Measurements from ENCODE around the gene ARHGAP36.

DNA sequence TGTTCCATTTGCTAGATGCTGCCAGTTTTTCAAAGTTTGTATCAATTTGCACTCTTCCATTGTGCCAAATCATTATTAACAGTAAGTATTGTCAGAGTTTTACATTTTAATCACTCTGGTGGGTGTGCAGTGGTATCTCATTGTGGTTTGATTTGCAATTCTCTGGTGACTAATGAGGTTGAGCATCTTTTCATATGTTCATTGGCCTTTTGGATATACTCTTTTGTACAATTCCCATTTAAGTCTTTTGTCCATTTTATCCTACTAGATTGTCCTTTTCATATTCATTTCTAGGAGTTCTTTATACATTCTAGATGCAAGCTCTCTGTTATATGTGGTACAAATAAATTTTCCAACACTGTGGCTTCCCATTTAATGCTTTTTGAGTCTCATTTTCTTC is 17.4 kb upstream of the ARHGAP36 start:
- no peak for TF ChIP-seq CTCF (IDR thresholded peaks at IDR 0.05; ENCODE audit: insufficient read depth, low read length, poor library complexity, severe bottlenecking)
- TF ChIP-seq EZH2phosphoT487 (conservative IDR thresholded peaks at IDR 0.05; ENCODE audit: low read length), result no peak
